HepG2 (cell line): ENCODE data around the gene MARCHF9.

Experiments
- CCAR2 ChIP-seq: fragments of 200-400 bp; formaldehyde crosslinking; optimal IDR thresholded peaks from 2 replicates; pipeline ENCODE3; 2018; ENCODE audit warnings: low read depth, mild to moderate bottlenecking, low read length, moderate library complexity
- DNMT3B ChIP-seq: conservative IDR thresholded peaks from 2 replicates; pipeline ENCODE4 v1.6.1; 2016; ENCODE audit warnings: missing biosample characterization, control low read depth
- KLF16 ChIP-seq, 2 experiments: sonication (generic) in 1 of 2; formaldehyde crosslinking in 1 of 2; IDR thresholded peaks; 2 replicates each; pipeline versions ENCODE4 v1.6.1 to v1.8.0; 2016 to 2023; ENCODE audit warnings: missing genetic modification reagents in 2 of 2, missing compliant biosample characterization in 1 of 2
- NR2C2 ChIP-seq: sonication (generic); formaldehyde crosslinking; IDR thresholded peaks from 2 replicates; pipeline ENCODE4 v1.4.0; 2020; ENCODE audit warnings: missing genetic modification reagents, mild to moderate bottlenecking, moderate library complexity, borderline replicate concordance
- PHB2 ChIP-seq: fragments of 450-650 bp; IDR thresholded peaks from 2 replicates; pipeline ENCODE4 v1.6.1; 2018; ENCODE audit not compliant: partially characterized antibody
- POLR2AphosphoS5 ChIP-seq: IDR thresholded peaks from 2 replicates; pipeline ENCODE4 v1.6.1; 2012; ENCODE audit warnings: low read depth, low read length
- PPARG ChIP-seq: conservative IDR thresholded peaks from 2 replicates; pipeline ENCODE4 v1.6.1; 2016; ENCODE audit warnings: missing biosample characterization, missing genetic modification reagents
- SOX6 ChIP-seq, 2 experiments: fragments of 450-650 bp in 1 of 2; sonication (generic) in 1 of 2; formaldehyde crosslinking in 1 of 2; IDR thresholded peaks; 2 replicates each; pipeline versions ENCODE4 v1.4.0 to v1.6.1; 2017 to 2020; ENCODE audit warnings: antibody characterized with exemption in 1 of 2, mild to moderate bottlenecking in 1 of 2, missing genetic modification reagents in 1 of 2
- SUZ12 ChIP-seq: fragments of 150-350 bp; IDR thresholded peaks from 2 replicates; pipeline ENCODE4 v1.6.1; 2014; ENCODE audit warnings: low read depth, low read length
- ZFX ChIP-seq: sonication (generic); formaldehyde crosslinking; IDR thresholded peaks from 2 replicates; pipeline ENCODE4 v1.4.0; 2020; ENCODE audit warnings: mild to moderate bottlenecking, low read depth, missing genetic modification reagents, moderate library complexity
- ZNF274 ChIP-seq: sonication (generic); formaldehyde crosslinking; IDR thresholded peaks from 2 replicates; pipeline ENCODE4 v1.5.1; 2020; ENCODE audit warnings: mild to moderate bottlenecking, missing genetic modification reagents
- ZNF781 ChIP-seq: sonication (generic); formaldehyde crosslinking; IDR thresholded peaks from 2 replicates; pipeline ENCODE4 v1.5.1; 2020; ENCODE audit warnings: borderline replicate concordance, mild to moderate bottlenecking, missing genetic modification reagents; ENCODE audit errors: not compliant biosample characterization
- ZNF879 ChIP-seq: sonication (generic); formaldehyde crosslinking; IDR thresholded peaks from 2 replicates; pipeline ENCODE4 v1.8.1; 2023; ENCODE audit warnings: missing genetic modification reagents

DNA sequence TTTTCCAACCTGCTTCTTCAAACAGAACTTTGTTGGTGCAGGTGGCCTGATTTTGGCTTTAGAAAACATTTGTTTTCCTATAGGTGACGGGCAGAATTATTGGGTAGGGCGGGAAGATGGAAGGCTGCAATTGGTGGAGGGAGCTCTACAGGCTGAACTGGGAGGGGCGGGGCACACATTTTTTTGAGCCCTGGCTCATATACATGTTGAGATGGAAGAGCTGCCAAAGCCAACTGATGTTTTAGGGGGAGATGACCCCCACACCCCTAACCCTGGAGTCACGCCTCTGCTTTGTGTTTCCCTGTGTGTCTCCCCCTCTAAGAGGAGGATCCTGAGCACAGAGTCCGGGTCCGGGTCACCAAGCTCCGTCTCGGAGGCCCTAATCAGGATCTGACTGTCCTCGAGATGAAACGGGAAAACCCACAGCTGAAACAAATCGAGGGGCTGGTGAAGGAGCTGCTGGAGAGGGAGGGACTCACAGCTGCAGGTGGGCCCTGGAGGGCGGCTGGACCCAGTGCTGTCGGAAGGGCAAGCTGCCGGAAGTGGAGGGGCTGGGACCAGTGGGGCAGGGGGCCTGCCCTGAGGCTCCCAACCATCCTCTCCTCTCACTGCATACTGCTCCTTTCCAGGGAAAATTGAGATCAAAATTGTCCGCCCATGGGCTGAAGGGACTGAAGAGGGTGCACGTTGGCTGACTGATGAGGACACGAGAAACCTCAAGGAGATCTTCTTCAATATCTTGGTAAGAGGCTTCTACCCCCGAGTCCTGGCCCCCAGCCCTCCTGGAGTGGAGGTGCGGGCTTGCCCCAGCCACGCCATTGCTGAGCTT lies 34.9 kb upstream of the MARCHF9 start:
- TF ChIP-seq POLR2AphosphoS5 (no peak), PPARG (CRISPR knock-in tag) (no peak), NR2C2 (no peak), KLF16 (CRISPR knock-in tag; IDR thresholded peaks at IDR 0.05) (no peak), ZNF274 (no peak), DNMT3B (CRISPR knock-in tag) (no peak), ZFX (no peak), SOX6 (IDR thresholded peaks at IDR 0.05) (no peak), SOX6 (CRISPR knock-in tag; IDR thresholded peaks at IDR 0.05) (no peak), SUZ12 (no peak), CCAR2 (no peak), PHB2 (no peak), ZNF879 (CRISPR knock-in tag) (no peak), ZNF781 (CRISPR knock-in tag) (no peak)
